Epithelial cell of esophagus (primary cell): ENCODE data around the gene CENPX.

Experiments
- DNase-seq: peaks from one replicate; pipeline ENCODE4 v3.0.0; 2010; ENCODE audit warnings: low read depth
- H3K4me3 ChIP-seq: 2 replicates; pipeline ENCODE4 v1.5.1; 2011; ENCODE audit warnings: mild to moderate bottlenecking, low read length, control low read depth
- TF ChIP-seq, protein P1 (sequence below): IDR thresholded peaks from 2 replicates; pipeline ENCODE4 v1.5.1; 2011; ENCODE audit warnings: low read depth, mild to moderate bottlenecking, low read length, control low read depth, inconsistent platforms; ENCODE audit not compliant: insufficient read depth; ENCODE audit errors: missing control alignments

The CENPX gene

DNA sequence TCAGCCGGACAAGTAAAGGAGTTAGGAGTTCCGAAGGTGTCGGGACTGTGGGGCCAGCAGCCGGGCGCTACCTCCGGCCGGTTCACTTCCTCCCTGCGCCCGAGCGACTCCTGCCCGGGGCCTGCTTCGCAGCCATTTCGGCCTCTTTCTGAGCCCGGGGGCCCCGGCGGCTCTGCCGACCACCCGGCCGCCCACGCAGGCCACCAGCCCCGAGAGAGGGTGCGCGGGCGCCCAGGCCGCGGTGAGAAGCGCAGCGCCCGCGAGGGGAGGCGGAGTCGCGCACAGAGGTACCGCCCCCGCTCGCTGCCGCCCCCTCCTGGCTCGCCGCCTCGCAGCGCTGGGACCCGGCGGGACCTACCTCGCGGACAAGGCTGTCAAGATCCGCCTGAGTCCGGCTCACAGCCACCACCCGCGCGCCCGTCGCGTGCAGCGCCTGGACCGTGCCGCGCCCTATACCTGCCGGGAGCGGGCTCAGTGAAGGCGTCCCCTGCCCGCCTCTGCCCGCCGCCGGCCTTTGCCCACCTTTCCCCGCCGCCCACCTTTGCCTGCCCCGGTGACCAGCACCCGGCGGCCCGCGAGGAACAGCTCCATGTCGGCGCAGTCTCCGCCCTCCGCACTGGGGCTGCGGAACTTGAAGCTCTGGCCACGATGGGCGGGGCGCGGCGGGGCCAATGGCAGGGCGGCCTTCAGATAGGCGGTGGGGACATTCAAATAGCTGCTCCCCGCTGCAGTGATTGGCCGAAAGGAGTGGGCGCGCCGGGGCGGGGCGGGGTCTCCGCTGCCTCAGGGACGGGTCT is 14.6 kb upstream of the CENPX start, which contains the start of gene DCXR:
Gene DCXR (minus strand): TSS at position 606 of the 797 bp plus-strand sequence. CDS start 15 bp downstream, at position 591.
- DNase-seq = peak; percentile 99
- TF ChIP-seq, protein P1, sequence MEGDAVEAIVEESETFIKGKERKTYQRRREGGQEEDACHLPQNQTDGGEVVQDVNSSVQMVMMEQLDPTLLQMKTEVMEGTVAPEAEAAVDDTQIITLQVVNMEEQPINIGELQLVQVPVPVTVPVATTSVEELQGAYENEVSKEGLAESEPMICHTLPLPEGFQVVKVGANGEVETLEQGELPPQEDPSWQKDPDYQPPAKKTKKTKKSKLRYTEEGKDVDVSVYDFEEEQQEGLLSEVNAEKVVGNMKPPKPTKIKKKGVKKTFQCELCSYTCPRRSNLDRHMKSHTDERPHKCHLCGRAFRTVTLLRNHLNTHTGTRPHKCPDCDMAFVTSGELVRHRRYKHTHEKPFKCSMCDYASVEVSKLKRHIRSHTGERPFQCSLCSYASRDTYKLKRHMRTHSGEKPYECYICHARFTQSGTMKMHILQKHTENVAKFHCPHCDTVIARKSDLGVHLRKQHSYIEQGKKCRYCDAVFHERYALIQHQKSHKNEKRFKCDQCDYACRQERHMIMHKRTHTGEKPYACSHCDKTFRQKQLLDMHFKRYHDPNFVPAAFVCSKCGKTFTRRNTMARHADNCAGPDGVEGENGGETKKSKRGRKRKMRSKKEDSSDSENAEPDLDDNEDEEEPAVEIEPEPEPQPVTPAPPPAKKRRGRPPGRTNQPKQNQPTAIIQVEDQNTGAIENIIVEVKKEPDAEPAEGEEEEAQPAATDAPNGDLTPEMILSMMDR = peak; percentile 48
- H3K4me3 ChIP-seq = peak within 1 kb of the TSS; percentile 80

DNA sequence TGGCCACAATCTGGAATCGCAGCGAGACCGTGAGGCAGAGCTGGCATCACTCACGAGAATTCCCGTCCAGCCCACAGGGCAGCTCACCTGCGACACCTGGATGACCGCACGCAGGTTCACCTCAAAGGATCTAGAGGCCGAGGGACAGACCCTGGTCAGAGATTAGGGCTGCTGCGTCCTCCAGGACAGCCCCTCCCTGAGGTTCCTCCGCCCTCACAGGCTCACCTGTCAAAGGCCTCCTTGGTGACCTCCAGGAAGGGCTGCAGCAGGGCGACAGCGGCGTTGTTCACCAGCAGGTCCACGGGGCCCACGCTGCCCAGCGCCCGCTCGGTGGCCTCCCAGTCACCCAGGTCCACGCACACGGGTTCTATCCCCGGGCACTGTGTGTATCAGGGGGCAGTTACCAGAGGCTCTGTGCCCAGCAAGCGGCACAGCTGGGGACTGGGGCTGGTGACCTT is 14.0 kb upstream of the CENPX start:
- TF ChIP-seq, protein P1 = no peak
- DNase-seq = no peak
- H3K4me3 ChIP-seq = peak overlapping the region; percentile 80

DNA sequence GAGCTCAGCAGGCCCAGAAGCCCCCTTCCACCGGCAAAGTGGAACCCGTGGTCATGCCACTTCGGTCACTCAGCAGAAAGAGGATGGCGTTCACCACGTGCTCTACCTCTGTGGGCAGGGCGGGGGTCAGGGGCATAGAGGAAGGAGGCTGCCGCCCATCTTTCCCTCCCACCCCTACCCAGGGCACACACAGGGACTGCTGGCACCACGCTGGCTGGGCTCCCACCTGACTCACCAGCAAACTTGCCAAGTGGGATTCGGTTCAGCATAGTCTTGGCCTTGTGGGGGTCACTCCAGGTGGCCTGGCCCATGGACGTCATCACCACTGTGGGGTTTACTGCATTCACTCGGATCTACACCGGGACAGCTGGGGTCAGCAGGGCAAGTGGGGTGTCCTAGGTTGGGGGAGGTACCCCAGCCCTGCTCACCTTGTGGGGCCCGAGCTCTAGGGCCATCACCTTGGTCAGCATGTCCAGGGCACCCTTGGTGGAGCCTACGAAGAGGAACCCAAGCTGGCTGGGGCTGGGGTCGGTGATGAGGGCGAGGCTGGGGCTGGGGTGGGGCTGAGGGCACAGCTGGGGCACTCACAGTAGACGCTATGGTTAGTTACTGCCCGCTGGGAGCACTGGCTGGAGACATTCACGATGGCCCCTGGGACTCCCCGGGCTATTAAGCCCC is 13.4 kb upstream of the CENPX start:
- DNase-seq = no peak
- peak overlapping the region; percentile 80 for H3K4me3 ChIP-seq
- TF ChIP-seq, protein P1 = no peak

DNA sequence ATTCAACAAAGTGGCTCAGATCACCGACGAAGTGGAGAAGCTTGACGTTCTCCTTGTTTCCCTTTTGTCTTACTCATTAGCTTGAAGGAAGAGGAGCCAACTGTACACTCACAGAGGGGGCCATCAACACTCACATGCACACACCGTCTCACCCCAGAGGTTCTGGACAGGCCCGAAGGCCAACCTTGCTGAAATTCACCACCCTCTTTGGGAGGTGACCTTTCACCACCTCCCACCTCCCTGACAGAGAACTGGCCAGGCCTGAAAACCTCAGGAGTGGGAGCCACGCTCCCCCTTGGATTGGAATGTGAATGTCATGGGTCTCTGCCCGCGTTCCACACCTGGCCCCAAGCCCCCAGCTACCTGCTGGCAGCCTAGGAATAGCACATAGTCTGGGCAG is 12.8 kb upstream of the CENPX start:
- no peak overlapping the region for H3K4me3 ChIP-seq
- TF ChIP-seq, protein P1 = no peak
- no peak for DNase-seq

DNA sequence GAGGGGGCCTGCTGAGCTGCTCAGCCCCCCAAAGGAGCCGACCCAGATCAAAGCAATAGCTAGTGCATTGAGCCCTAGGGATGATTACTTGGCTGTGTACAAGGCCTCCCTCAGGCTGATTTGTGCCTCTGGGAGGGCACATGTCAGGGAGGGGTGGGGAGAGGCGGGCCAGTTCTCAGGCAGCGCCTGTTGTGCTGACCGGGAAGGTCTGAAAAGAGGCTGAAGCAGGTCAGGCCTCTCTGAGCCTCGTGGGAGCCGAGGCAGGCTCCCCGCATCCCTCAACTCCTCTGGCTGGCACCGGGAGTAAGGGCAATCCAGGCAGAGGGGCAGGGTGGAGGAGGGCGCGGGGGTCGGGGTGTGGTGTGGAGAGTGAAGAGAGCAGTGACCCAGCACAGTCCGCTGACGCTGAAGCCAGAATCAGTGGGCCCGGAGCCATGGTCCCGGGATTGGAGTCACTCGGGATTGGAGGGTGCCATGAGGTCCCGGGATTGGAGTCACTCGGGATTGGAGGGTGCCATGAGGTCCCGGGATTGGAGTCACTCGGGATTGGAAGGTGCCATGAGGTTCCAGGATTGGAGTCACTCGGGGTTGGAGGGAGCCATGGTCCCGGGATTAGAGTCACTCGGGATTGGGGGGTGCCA is 11.8 kb upstream of the CENPX start:
- TF ChIP-seq, protein P1 = no peak
- H3K4me3 ChIP-seq = no peak overlapping the region
- DNase-seq = no peak

DNA sequence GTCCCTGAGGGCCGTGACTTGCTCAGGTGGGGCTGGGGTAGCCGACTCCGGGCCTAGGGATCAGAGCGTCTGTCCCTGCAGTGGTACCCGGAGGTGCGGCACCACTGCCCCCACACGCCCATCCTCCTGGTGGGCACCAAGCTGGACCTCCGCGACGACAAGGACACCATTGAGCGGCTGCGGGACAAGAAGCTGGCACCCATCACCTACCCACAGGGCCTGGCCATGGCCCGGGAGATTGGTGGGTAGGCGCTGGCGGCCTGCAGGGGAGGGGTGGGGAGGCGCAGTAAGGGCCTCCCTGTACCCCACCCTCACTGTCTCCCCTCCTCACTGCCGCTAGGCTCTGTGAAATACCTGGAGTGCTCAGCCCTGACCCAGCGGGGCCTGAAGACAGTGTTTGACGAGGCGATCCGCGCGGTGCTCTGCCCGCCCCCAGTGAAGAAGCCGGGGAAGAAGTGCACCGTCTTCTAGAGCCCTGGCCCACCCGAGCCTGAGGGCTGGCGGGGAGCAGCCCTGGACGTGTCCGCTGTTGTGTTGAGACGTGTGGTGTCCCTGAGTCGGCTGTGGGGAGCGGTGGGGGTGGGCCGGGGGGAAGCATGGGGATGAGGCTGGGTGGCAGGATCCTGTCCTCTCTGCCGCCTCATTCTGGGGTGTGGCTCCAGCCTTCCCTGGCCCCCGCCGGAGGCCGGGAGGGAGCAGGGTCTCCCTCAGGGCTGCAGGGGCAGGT is 10.8 kb upstream of the CENPX start:
- TF ChIP-seq, protein P1 = no peak
- no peak for DNase-seq
- H3K4me3 ChIP-seq = no peak overlapping the region
